Esophagus muscularis mucosa (tissue), 4 donors: ENCODE measurements around the gene COL16A1. TPM values are rescaled to one million over a fixed set of nuclear protein-coding genes. Genes with fewer than 3 reads are reported as not detected.

Experiments used
- DNase-seq: peaks from one replicate; pipeline ENCODE4 v3.0.0-alpha.2; 2017; ENCODE audit errors: extremely low spot score
- H3K27ac ChIP-seq, 4 donors: fragments of 200-600 bp; sonication (generic); replicated peaks in 1 of 4; 1 replicate in 3 of 4; 2 replicates in 1 of 4; pipeline ENCODE4 v1.5.1; 2016 to 2019; ENCODE audit warnings: mild to moderate bottlenecking in 1 of 4
- H3K27me3 ChIP-seq, 4 donors: fragments of 200-600 bp; sonication (generic); one replicate each; pipeline versions ENCODE4 v1.5.1 to v1.6.0; 2016 to 2019
- H3K36me3 ChIP-seq, 4 donors: fragments of 200-600 bp; sonication (generic); one replicate each; pipeline ENCODE4 v1.5.1; 2016 to 2019
- H3K4me1 ChIP-seq, 4 donors: fragments of 200-600 bp; sonication (generic); one replicate each; pipeline ENCODE4 v1.5.1; 2016 to 2019
- H3K4me3 ChIP-seq, 4 donors: fragments of 200-600 bp; sonication (generic); 1 replicate in 2 of 4; 2 replicates in 2 of 4; pipeline ENCODE4 v1.5.1; 2016 to 2019; ENCODE audit warnings: mild to moderate bottlenecking in 4 of 4, moderate library complexity in 1 of 4
- H3K9me3 ChIP-seq, 4 donors: fragments of 200-600 bp; sonication (generic); 1 replicate in 3 of 4; 2 replicates in 1 of 4; pipeline ENCODE4 v1.5.1; 2016 to 2019
- CTCF ChIP-seq, 3 experiments: fragments of 200-600 bp in 2 of 3; fragments of 450-650 bp in 1 of 3; sonication (generic) in 2 of 3; IDR thresholded peaks; one replicate each; pipeline ENCODE4 v1.5.1; 2017 to 2019; ENCODE audit warnings: antibody characterized with exemption in 3 of 3, mild to moderate bottlenecking in 2 of 3, moderate library complexity in 1 of 3
- EP300 ChIP-seq: sonication (generic); formaldehyde crosslinking; IDR thresholded peaks from one replicate; pipeline ENCODE4 v1.6.1; 2017; ENCODE audit warnings: antibody characterized with exemption
- POLR2A ChIP-seq: fragments of 450-650 bp; IDR thresholded peaks from one replicate; pipeline ENCODE4 v1.6.1; 2017; ENCODE audit warnings: antibody characterized with exemption, moderate library complexity, mild to moderate bottlenecking, low read depth
- POLR2AphosphoS5 ChIP-seq, 2 donors: sonication (generic); formaldehyde crosslinking; IDR thresholded peaks; one replicate each; pipeline ENCODE4 v1.6.1; 2017; ENCODE audit warnings: antibody characterized with exemption in 2 of 2
- WGBS: methylation state at CpG from one replicate; pipeline ENCODE4 v1.1.5; 2018; 5-methylcytosine and 5-hydroxymethylcytosine counted together
- intact Hi-C: fragments of 100-400 bp; cut with DNase I; formaldehyde crosslinking; loops from one replicate; pipeline ENCODE4 v1.15.1; 2023
- total RNA-seq, 4 donors: library from RNA; depleted of rRNA; stranded (reverse); fragments of >200 nt; gene quantifications; one replicate each; pipeline versions ENCODE4 v1.1.0 to v1.2.1, GENCODE V29; 2016

Gene COL16A1
- total RNA-seq, 4 donors from 2014 or later, result 35.1 to 62.7 (median 47.6) TPM

GRCh38 chr1:31683997-31684396 lies 19.8 kb downstream of the COL16A1 start:
- Histone ChIP-seq H3K36me3 (peaks cover 0 to 72% (median 28%) of the 10 kb centered on the region in 4 donors), H3K4me1 (peaks cover 0 to 31% (median 21%) of the 10 kb centered on the region in 4 donors), H3K27ac (no peak overlapping the region), H3K9me3 (no peaks in the 10 kb centered on the region), H3K4me3 (no peak overlapping the region), H3K27me3 (no peaks in the 10 kb centered on the region)
- intact Hi-C loops, result no loop called here
- WGBS, result 96% methylated on average over 3 of the region's 11 CpGs
- DNase-seq, result no peak
- TF ChIP-seq POLR2A, result no peak
- TF ChIP-seq CTCF (IDR thresholded peaks at IDR 0.05), result peak in 1 of 3 experiments; percentile 29

- H3K4me3 ChIP-seq, result no peak overlapping the region
- H3K27ac ChIP-seq, result no peak overlapping the region
- no peaks in the 10 kb centered on the region for H3K27me3 ChIP-seq
- DNase-seq, result no peak
- WGBS, result 65% methylated on average over 9 of the region's 9 CpGs
- peaks cover 0 to 10% (median 4%) of the 10 kb centered on the region in 4 donors for H3K4me1 ChIP-seq
- H3K36me3 ChIP-seq, result peaks cover 0 to 89% (median 28%) of the 10 kb centered on the region in 4 donors
- intact Hi-C loops, result no loop called here
- TF ChIP-seq POLR2AphosphoS5 (IDR thresholded peaks at IDR 0.05), result no peak
- no peak for TF ChIP-seq EP300
- no peak for TF ChIP-seq POLR2A
- no peak for TF ChIP-seq CTCF (IDR thresholded peaks at IDR 0.05)
- H3K9me3 ChIP-seq, result no peaks in the 10 kb centered on the region
Observed at GRCh38 chr1:31681415-31681814, 22.4 kb downstream of the COL16A1 start.

GRCh38 chr1:31679676-31680230 lies 24.1 kb downstream of the COL16A1 start:
- Histone ChIP-seq H3K27ac (no peak overlapping the region), H3K36me3 (peaks cover 0 to 74% (median 28%) of the 10 kb centered on the region in 4 donors), H3K9me3 (no peaks in the 10 kb centered on the region), H3K4me3 (no peak overlapping the region), H3K27me3 (no peaks in the 10 kb centered on the region), H3K4me1 (peaks cover 9 to 20% (median 13%) of the 10 kb centered on the region in 4 donors)
- TF ChIP-seq EP300 (no peak), POLR2A (no peak), CTCF (IDR thresholded peaks at IDR 0.05) (no peak), POLR2AphosphoS5 (IDR thresholded peaks at IDR 0.05) (no peak)
- 93% methylated on average over 19 of the region's 23 CpGs for WGBS
- DNase-seq, result no peak
- intact Hi-C loops, result no loop called here

- Histone ChIP-seq H3K36me3 (peaks cover 0 to 70% (median 26%) of the 10 kb centered on the region in 4 donors), H3K27ac (no peak overlapping the region), H3K27me3 (no peaks in the 10 kb centered on the region), H3K4me1 (peaks cover 14 to 27% (median 19%) of the 10 kb centered on the region in 4 donors), H3K4me3 (no peak overlapping the region), H3K9me3 (no peaks in the 10 kb centered on the region)
- TF ChIP-seq POLR2A (no peak), EP300 (no peak), CTCF (IDR thresholded peaks at IDR 0.05) (no peak), POLR2AphosphoS5 (IDR thresholded peaks at IDR 0.05) (no peak)
- no peak for DNase-seq
- intact Hi-C loops, result no loop called here
- 46% methylated on average over 2 of the region's 2 CpGs for WGBS
Observed at GRCh38 chr1:31679091-31679490, 24.7 kb downstream of the COL16A1 start.

- no peak for DNase-seq
- H3K27ac ChIP-seq, result no peak overlapping the region
- WGBS, result 97% methylated on average over 4 of the region's 4 CpGs
- H3K27me3 ChIP-seq, result no peaks in the 10 kb centered on the region
- peaks cover 0 to 66% (median 24%) of the 10 kb centered on the region in 4 donors for H3K36me3 ChIP-seq
- H3K9me3 ChIP-seq, result no peaks in the 10 kb centered on the region
- intact Hi-C loops, result no loop called here
- no peak overlapping the region for H3K4me3 ChIP-seq
- H3K4me1 ChIP-seq, result peaks cover 16 to 31% (median 23%) of the 10 kb centered on the region in 4 donors
- TF ChIP-seq CTCF (IDR thresholded peaks at IDR 0.05), result no peak
- TF ChIP-seq POLR2A, result no peak
- no peak for TF ChIP-seq EP300
- no peak for TF ChIP-seq POLR2AphosphoS5 (IDR thresholded peaks at IDR 0.05)
Observed at GRCh38 chr1:31678681-31679080, 25.1 kb downstream of the COL16A1 start.
